HUES6 (cell line): ENCODE measurements around the gene LAP3.
"Not testable (repeated sequence)": the region's sequence is repeated elsewhere in the genome, so short reads cannot be mapped to it uniquely, and the experiment has no call there.

Experiments used
- H3K27ac ChIP-seq: 2 replicates; pipeline ENCODE4 v1.7.0; 2013; ENCODE audit warnings: low read depth, mild to moderate bottlenecking, low read length, inconsistent platforms
- H3K27me3 ChIP-seq: 2 replicates; pipeline ENCODE4 v1.6.1; 2013; ENCODE audit warnings: low read length; ENCODE audit not compliant: control insufficient read depth, insufficient read depth
- H3K36me3 ChIP-seq: 2 replicates; pipeline ENCODE4 v1.6.1; 2013; ENCODE audit warnings: low read length; ENCODE audit not compliant: control insufficient read depth, insufficient read depth
- H3K4me1 ChIP-seq: 2 replicates; pipeline ENCODE4 v1.6.1; 2013; ENCODE audit warnings: low read length; ENCODE audit not compliant: control insufficient read depth, insufficient read depth
- H3K4me3 ChIP-seq: 2 replicates; pipeline ENCODE4 v1.5.1; 2013; ENCODE audit warnings: low read depth, low read length
- H3K9ac ChIP-seq: one replicate; pipeline ENCODE4 v1.6.1; 2013; ENCODE audit warnings: mild to moderate bottlenecking, low read length
- H3K9me3 ChIP-seq: 2 replicates; pipeline ENCODE4 v1.6.1; 2013; ENCODE audit warnings: low read depth, low read length; ENCODE audit not compliant: control insufficient read depth, insufficient read depth

LAP3 gene

GRCh38 chr4:17576932-17577664 is at the start of gene LAP3:
Gene LAP3 (plus strand): TSS chr4:17577198. CDS start chr4:17577466, 268 bp downstream.
- Histone ChIP-seq H3K9ac (peak within 1 kb of the TSS; percentile 85), H3K4me3 (peak within 1 kb of the TSS; percentile 96), H3K27me3 (no peaks in the 10 kb centered on the region), H3K27ac (peak within 1 kb of the TSS; percentile 85; the same call in 1 of the 2 replicates), H3K4me1 (peaks cover 16% of the 10 kb centered on the region), H3K9me3 (no peaks in the 10 kb centered on the region), H3K36me3 (peaks cover 21% of the 10 kb centered on the region)

DNA sequence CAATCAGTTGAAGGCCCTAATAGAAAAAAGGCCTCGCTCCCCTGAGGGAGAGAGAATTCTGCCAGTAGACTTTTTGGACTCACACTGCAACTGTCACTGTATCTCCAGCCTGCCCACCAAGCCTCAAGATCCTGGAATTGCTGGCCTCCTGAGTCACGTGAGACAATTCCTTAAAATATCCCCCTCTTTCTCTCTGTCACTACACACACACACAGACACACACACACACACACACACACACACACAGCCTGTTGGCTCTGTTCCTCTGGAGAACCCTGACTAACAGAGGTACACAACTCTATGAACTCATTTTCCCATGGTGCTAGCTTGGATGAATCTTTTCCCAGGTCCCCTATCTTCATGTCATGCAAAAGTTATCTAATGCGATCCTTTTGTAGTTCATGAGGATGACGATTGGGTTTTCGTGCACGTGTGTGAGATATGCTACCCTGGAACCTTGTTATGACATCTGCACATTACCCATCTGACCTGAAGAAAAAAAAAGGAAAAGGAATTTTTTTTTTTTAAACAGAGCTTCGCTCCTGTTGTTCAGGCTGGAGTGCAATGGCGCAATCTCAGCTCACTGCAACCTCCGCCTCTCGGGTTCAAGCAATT is 48.3 kb upstream of the LAP3 start:
- H3K9me3 ChIP-seq: no peaks in the 10 kb centered on the region
- H3K4me3 ChIP-seq: no peak overlapping the region
- no peak overlapping the region for H3K27ac ChIP-seq
- H3K27me3 ChIP-seq: no peaks in the 10 kb centered on the region
- no peaks in the 10 kb centered on the region for H3K4me1 ChIP-seq
- no peaks in the 10 kb centered on the region for H3K36me3 ChIP-seq
- H3K9ac ChIP-seq: no peak overlapping the region

DNA sequence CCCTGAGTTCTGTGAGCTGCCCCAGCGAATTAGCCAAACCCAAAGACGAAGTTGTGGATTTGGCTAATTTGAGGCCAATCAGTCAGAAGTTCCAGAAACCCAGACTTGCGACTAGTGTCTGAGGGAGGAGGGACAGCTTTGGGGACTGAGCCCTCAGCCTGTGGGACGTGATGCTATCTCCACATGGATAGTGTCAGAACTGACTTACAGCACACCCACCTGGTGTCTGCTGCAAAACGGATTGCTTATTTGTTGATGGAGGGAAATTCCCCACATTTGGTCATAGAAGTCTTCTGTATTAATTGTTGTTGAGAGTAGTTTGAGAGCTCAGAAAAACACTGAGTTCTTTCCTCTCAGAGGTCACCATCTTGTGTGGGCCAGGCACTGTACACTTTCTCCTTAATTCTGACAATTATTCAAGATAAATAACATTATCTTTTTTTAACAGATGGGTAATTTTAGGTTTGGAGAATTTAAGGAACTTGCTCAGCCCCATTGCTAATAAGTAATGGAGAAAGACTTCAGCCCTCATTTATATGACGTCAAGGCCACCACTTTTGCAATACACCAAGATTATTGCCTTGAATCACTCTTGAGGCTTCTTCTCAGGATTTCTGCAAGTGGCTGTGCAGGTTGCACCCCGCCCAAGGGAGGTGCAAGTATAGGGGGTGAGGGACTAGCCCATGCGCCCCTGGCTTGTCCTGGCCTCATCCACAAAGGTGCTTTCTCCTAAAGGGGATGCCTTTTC is 45.3 kb upstream of the LAP3 start:
- Histone ChIP-seq H3K36me3 (no peaks in the 10 kb centered on the region), H3K4me1 (no peaks in the 10 kb centered on the region), H3K4me3 (no peak overlapping the region), H3K27me3 (no peaks in the 10 kb centered on the region), H3K9ac (no peak overlapping the region), H3K27ac (no peak overlapping the region), H3K9me3 (peaks cover 3% of the 10 kb centered on the region; the same call in 1 of the 2 replicates)

DNA sequence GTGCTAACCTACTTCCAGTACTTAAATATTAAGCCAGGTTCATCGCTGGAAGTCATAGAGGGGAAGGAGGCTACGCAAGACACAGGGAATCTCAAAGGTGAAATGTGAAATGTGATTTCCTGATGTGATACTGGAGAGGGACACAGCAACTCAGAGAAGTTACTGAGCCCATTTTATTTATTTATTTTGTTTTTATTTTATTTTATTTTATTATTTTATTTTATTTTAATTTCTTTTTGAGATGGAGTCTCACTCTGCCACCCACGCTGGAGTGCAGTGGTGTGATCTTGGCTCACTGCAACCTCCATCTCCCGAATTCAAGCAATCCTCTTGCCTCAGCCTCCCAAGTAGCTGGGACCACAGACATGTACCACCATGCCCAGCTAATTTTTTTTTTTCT is 42.3 kb upstream of the LAP3 start:
- Histone ChIP-seq H3K9me3 (peaks cover 3% of the 10 kb centered on the region; the same call in 1 of the 2 replicates), H3K27ac (no peak overlapping the region), H3K4me1 (no peaks in the 10 kb centered on the region), H3K36me3 (no peaks in the 10 kb centered on the region), H3K4me3 (no peak overlapping the region), H3K9ac (no peak overlapping the region), H3K27me3 (no peaks in the 10 kb centered on the region)

DNA sequence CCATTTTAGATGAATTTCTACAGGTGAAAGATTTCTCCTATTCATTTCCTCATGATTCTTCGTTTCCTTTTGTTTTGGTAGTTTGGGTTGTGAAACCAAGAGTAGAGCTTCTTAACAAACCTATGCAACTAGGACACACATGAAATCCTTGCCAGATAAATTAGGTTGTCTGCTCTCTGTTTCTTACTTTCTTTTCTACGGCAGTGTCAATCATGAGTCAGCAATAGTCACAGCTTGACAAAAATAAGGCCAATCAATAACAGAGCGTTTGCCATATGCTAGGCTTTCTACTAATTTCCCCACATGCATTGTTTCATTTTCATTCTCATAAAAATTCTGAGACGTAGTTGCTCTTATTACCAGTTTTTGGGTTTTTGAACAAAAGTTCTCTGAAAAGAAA is 41.8 kb upstream of the LAP3 start:
- H3K27me3 ChIP-seq: no peaks in the 10 kb centered on the region
- H3K4me1 ChIP-seq: no peaks in the 10 kb centered on the region
- H3K27ac ChIP-seq: no peak overlapping the region
- H3K9ac ChIP-seq: no peak overlapping the region
- H3K9me3 ChIP-seq: peaks cover 3% of the 10 kb centered on the region; the same call in 1 of the 2 replicates
- no peak overlapping the region for H3K4me3 ChIP-seq
- no peaks in the 10 kb centered on the region for H3K36me3 ChIP-seq

- no peak overlapping the region for H3K27ac ChIP-seq
- no peaks in the 10 kb centered on the region for H3K4me1 ChIP-seq
- no peaks in the 10 kb centered on the region for H3K36me3 ChIP-seq
- no peak overlapping the region for H3K9ac ChIP-seq
- H3K9me3 ChIP-seq: peaks cover 3% of the 10 kb centered on the region; the same call in 1 of the 2 replicates
- H3K27me3 ChIP-seq: no peaks in the 10 kb centered on the region
- H3K4me3 ChIP-seq: no peak overlapping the region
Observed at GRCh38 chr4:17535906-17536305, 41.1 kb upstream of the LAP3 start.

DNA sequence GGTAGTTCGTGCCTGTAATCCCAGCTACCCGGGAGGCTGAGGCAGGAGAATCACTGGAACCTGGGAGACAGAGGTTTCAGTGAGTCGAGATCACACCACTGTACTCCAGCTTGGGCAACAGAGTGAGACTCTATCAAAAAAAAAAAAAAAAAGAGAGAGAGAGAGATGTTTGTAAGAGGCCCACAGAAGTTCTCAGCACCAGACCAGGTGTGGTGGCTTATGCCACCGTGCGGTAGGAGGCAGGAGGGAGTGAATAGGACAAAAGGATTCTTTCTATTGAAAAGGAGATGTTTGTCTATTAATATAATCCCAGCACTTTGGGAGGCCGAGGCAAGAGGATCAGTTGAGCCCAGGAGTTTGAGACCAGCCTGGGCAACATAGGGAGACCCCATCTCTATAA is 39.9 kb upstream of the LAP3 start:
- not testable (repeated sequence) for H3K9me3 ChIP-seq, H3K36me3 ChIP-seq, H3K27me3 ChIP-seq, H3K4me3 ChIP-seq, H3K4me1 ChIP-seq, H3K9ac ChIP-seq, H3K27ac ChIP-seq

DNA sequence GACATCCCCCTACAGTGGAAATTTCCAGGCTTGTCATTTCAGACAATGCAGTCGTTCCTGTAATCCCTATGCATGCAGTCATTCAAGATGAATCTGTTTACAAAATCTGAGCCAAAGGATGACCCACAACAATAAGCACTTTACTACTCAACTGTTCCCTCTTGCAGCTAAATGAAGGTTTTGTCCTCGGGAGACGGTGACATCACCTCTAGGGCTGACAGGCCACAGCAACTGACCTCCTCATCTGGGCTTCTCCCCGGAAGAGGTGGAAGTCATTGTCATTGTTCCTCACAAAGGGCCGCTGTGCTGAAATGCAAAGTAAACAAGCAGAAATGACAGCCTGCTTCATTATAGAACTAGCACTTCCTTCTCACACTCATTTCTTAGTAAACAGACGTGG is 32.8 kb upstream of the LAP3 start:
- H3K9me3 ChIP-seq: no peaks in the 10 kb centered on the region
- peaks cover 7% of the 10 kb centered on the region for H3K27me3 ChIP-seq
- peaks cover 12% of the 10 kb centered on the region for H3K4me1 ChIP-seq
- no peaks in the 10 kb centered on the region for H3K36me3 ChIP-seq
- H3K4me3 ChIP-seq: no peak overlapping the region
- no peak overlapping the region for H3K9ac ChIP-seq
- H3K27ac ChIP-seq: no peak overlapping the region

- peaks cover 7% of the 10 kb centered on the region for H3K27me3 ChIP-seq
- H3K4me1 ChIP-seq: peaks cover 12% of the 10 kb centered on the region
- H3K4me3 ChIP-seq: no peak overlapping the region
- H3K36me3 ChIP-seq: no peaks in the 10 kb centered on the region
- H3K9me3 ChIP-seq: no peaks in the 10 kb centered on the region
- H3K27ac ChIP-seq: no peak overlapping the region
- no peak overlapping the region for H3K9ac ChIP-seq
Observed at GRCh38 chr4:17544831-17545234, 32.2 kb upstream of the LAP3 start.

- H3K4me1 ChIP-seq: peaks cover 12% of the 10 kb centered on the region
- no peak overlapping the region for H3K4me3 ChIP-seq
- H3K9ac ChIP-seq: no peak overlapping the region
- peaks cover 7% of the 10 kb centered on the region for H3K27me3 ChIP-seq
- no peaks in the 10 kb centered on the region for H3K36me3 ChIP-seq
- H3K27ac ChIP-seq: no peak overlapping the region
- no peaks in the 10 kb centered on the region for H3K9me3 ChIP-seq
Observed at GRCh38 chr4:17545374-17546140, 31.4 kb upstream of the LAP3 start.
